NCI-H187 treated with DMSO at 0.1 percent for 48 hours (cell line): ENCODE results near the gene RHBDD1.

Experiments used
- DNase-seq: peaks from one replicate; lab custom pipeline; 2025; lab: John Stamatoyannopoulos, UW

RHBDD1 gene

DNA sequence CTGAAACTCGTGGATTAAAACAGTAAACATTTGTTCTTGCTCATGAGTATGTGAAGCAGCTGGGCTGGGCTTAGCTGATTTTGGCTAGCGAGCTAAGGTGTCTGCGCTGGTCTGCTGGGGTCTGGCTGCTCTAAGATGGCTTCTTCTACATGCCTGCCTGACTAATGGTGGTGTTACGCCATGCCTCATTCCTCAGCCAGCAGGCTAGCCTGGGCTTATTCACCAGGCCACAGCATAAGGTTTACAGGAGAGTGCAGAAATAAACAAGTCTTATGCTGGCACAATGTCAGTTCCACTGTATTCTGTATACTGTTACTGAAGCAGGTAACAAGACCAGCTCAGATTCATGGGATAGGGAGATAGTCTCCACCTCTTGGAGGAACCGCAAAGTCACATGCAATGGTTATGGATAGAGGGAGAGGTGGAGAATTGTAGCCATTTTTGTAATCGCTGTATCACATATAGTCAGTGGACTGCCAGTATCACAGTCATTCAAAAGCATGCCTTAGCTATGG is 80.0 kb downstream of the RHBDD1 start:
- no peak for DNase-seq

- no peak for DNase-seq
Observed at GRCh38 chr2:226916669-226917068, 80.8 kb downstream of the RHBDD1 start.

- no peak for DNase-seq
Observed at GRCh38 chr2:226932443-226932842, 96.6 kb downstream of the RHBDD1 start.

GRCh38 chr2:226934546-226935201 is 98.8 kb downstream of the RHBDD1 start:
- no peak for DNase-seq

GRCh38 chr2:226943862-226944620 is 108.2 kb downstream of the RHBDD1 start:
- DNase-seq = no peak

DNA sequence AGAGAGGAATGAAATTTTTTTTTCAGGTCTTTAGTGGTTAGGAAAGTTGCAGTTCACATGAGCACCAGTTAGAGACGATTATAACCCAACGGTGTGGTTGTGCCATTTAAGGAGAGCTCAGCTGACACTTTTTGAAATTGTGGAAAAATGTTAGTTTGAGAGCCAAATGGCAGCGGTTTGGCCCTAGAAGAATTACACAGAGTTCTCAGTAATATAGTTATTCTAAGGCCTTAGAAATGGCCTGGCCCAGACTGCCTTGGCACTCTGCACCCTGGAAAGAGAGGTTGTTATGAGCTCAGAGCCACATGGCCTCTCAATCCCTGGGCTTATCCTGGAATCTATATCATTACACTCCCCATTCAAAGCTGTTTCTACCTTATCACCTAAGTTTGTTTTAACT is 117.4 kb downstream of the RHBDD1 start:
- DNase-seq = no peak

DNA sequence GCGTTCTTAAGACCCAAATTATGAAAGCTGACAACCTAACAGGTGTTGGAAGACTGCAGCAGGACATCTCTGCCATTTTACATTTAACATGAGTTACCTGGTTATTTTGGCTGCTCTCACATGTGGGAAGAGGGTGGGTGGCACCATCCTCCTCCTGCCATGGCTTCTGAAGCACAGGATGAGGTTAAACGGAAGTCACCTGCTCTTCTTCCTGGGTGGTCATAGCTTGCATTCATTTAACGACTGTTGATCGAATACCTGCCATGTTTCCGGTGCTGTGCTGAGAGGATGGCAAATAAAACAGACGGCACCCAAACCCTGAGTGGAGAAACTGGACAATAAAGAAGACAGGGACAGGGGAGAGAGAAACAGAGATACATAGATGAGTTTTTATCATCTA is 118.0 kb downstream of the RHBDD1 start:
- no peak for DNase-seq

DNA sequence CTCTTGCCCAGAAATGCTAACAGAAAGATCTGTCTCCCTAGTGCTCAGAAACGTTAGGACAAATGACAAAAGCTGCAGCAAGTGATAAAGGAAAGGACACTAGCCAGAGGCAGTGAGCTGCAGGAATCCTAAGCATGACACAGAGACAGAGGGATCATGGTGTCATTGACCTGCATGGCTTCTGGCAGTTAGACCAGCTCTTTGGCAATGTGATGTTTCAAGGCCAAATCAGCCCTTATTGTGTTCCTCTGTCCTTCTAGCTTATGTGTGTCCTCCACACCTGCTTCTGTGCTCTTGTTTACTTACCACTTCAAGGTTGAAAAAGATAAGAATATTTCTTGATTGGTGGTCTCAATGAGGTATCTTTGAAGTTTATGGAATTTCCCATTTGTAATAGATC is 120.8 kb downstream of the RHBDD1 start:
- DNase-seq = no peak

GRCh38 chr2:226959418-226959817 is 123.6 kb downstream of the RHBDD1 start:
- no peak for DNase-seq

GRCh38 chr2:226962176-226962773 is 126.4 kb downstream of the RHBDD1 start:
- no peak for DNase-seq

DNA sequence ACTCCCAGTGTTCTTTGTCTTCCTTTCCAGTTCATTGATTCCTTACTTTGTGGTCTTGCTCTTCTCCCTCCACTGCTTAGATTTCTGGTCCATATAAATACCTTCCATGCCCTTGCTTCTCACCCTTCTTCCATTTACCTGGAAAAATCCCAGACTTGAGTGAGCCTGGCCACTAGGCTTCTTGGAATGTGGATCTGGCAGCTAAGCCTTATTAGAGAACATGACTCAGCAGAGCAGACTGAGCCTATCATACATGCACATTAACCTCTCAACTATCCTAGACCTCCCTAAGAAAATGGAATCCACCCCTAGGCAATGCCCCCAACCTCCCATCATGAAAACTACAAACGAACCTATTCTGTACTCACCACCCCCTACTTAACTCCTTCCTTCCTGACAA is 127.7 kb downstream of the RHBDD1 start:
- no peak for DNase-seq

DNA sequence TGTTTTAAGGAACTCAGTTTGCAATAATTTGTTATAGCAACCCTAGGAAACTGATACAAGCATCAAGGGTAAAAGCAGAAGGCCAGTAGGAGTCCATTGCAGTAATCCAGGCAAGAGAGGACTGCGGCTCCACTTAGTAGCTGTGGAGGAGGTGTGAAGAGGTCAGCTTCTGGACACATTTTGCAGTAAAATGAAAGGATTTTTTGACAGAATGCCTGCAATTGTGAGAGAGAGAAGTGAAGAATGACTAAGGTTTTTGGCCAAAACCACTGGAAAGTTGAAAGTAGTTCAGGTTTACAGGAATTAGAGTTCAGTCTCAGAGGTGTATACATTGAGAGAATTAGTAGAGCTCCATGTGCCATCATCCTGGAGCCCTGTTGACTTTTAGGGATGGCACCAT is 129.5 kb downstream of the RHBDD1 start:
- no peak for DNase-seq

- DNase-seq = no peak
Observed at GRCh38 chr2:226969417-226970080, 133.7 kb downstream of the RHBDD1 start.

- no peak for DNase-seq
Observed at GRCh38 chr2:226970362-226970761, 134.5 kb downstream of the RHBDD1 start.

DNA sequence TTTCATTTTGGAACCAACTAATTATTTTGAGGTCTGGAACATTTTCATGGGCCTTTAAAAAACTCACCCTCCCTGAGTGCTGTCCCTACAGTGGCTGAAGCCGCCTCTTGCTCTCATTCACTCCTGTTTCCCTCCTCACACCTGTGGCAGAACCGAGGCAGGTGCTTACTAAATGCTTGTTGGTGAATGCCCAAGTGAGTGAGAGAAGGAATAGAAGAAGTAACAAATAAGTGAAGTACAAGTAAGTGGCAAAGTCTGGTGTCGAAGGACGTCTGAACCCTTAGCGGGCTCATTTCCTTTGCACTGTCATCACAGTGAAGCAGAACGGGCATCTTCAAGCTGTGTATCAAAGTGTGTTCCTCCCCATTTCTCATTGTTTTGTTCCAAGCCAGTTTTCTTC is 135.2 kb downstream of the RHBDD1 start:
- DNase-seq = no peak

DNA sequence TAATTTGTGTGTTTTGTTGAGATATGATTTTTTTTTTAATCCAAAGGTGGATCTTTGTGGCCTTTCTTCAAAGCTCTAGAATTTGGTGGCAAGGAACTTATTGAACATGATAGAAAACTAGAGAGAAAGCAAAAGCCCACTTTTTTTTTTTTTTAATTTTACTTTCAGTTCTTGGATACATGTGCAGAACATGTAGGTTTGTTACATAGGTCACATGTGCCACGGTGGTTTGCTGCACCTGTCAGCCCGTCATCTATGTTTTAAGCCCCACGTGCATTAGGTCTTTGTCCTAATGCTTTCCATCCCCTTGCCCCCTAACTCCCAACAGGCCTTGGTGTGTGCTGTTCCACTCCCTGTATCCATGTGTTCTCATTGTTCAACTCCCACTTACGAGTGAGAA is 135.9 kb downstream of the RHBDD1 start:
- DNase-seq = no peak

DNA sequence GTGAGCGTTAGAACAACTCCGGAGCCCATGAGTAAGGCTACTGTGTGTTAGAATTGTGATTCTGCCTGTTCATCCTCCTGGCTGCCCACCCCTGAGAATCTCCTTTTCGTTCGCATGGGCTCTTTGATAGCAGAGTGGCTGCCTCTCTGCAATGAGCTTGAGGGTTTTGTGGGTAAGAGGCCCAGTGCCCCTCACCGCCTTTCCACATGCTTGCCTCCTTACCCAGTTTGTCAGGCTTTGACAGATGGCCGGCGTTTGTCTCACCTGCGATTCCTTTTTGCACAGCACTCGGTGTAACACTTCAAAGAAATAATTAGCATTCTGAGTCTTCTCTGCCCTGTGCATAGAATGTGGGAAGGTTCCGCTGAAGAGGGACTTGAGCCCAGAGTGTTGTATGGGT is 138.0 kb downstream of the RHBDD1 start:
- no peak for DNase-seq

DNA sequence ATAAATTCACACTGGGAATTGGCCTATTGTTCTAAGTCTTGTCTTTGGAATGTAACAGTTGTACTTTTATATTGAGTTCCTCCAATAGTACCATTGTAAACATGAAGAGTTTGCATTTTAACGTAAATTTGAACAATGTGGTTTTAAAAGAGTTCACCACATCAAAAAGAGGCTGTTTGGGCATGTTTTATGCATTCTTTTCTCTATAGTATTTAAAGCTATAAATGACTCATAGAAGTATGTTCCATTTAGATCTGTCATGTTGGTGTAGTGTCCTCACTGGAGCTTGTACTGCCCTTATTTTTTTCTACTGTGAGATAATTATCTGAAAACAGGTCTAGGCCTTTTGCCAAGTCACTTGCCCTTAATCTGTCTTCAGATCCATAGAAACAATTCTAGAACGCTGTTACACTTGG is 141.9 kb downstream of the RHBDD1 start:
- no peak for DNase-seq

GRCh38 chr2:226978300-226978699 is 142.4 kb downstream of the RHBDD1 start:
- no peak for DNase-seq

DNA sequence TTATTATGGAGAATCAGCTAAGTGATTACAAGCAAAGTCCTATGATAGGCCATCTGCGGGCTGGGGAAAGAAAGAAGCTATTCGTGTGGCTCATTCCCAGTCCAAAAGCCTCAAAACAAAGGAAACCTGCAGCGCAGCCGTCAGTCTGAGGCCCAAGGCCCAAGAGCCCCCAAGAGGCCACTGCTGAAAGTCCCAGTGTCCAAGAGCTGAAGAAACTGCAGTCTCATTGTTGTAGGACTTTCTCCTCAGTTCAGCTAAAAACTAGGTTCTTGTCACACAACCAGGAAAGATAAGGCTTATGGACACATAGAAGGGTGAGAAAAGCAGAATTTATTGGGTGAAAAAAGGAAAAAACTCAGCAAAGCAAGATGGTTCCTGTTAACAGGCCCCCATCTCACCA is 143.2 kb downstream of the RHBDD1 start:
- no peak for DNase-seq

GRCh38 chr2:226981791-226982326 is 146.0 kb downstream of the RHBDD1 start:
- no peak for DNase-seq
